ENCODE data around the gene GBA2. TPM values are rescaled to one million over a fixed set of nuclear protein-coding genes. Genes with fewer than 3 reads are reported as not detected.
A peak's percentile ranks its signal among the peaks of the same experiment; 100 is the strongest.

The GBA2 gene
- total RNA-seq, result 10 to 100 TPM; 33.7 to 94.7 (median 57.9) TPM

DNA sequence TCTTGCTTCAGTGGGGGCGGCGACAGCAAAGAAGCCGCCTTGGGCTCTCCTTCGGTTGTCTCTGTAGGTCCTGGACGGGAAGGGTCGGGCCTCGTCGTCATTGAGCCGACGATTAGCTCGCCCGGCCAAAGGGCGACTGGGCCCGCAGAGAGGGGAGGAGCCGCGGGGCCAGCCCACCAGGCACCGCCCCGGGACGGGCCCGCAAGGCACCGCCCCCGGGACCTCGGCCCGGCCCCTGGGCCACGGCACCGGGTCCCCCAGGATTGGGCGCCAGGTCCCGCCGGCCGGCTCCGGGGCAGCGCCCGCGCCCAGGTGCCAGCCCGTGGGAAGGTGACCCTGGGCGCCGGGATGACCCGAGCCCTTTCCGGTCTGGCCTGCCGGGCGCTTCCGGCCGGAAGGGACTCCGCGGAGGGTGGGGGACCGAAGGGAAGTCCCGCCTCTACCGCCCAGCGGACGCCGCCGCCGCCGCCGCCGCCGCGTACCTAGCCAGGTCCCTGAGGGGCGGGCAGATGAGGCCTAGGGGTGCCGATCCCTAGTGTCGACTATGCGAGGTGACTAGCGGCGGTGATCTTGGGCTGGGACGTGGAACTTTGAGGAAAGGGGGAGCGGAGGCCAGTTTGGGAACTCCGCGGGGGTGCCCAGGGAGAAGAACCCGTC is at the start of gene GBA2, which contains the start of gene RGP1:
Gene GBA2, minus strand, starts transcription at position 371 of the 657 bp plus-strand sequence. CDS start 524 bp downstream, outside the sequence.
Gene RGP1, plus strand, starts transcription at position 430 of the 657 bp plus-strand sequence. CDS start 469 bp downstream, outside the sequence.
- ATAC-seq (ENCODE audit: low FRiP score) (peak; percentile 93), DNase-seq (ENCODE audit: low spot score) (no peak)
- TF ChIP-seq, protein P1, sequence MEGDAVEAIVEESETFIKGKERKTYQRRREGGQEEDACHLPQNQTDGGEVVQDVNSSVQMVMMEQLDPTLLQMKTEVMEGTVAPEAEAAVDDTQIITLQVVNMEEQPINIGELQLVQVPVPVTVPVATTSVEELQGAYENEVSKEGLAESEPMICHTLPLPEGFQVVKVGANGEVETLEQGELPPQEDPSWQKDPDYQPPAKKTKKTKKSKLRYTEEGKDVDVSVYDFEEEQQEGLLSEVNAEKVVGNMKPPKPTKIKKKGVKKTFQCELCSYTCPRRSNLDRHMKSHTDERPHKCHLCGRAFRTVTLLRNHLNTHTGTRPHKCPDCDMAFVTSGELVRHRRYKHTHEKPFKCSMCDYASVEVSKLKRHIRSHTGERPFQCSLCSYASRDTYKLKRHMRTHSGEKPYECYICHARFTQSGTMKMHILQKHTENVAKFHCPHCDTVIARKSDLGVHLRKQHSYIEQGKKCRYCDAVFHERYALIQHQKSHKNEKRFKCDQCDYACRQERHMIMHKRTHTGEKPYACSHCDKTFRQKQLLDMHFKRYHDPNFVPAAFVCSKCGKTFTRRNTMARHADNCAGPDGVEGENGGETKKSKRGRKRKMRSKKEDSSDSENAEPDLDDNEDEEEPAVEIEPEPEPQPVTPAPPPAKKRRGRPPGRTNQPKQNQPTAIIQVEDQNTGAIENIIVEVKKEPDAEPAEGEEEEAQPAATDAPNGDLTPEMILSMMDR (IDR thresholded peaks at IDR 0.05), result no peak

DNA sequence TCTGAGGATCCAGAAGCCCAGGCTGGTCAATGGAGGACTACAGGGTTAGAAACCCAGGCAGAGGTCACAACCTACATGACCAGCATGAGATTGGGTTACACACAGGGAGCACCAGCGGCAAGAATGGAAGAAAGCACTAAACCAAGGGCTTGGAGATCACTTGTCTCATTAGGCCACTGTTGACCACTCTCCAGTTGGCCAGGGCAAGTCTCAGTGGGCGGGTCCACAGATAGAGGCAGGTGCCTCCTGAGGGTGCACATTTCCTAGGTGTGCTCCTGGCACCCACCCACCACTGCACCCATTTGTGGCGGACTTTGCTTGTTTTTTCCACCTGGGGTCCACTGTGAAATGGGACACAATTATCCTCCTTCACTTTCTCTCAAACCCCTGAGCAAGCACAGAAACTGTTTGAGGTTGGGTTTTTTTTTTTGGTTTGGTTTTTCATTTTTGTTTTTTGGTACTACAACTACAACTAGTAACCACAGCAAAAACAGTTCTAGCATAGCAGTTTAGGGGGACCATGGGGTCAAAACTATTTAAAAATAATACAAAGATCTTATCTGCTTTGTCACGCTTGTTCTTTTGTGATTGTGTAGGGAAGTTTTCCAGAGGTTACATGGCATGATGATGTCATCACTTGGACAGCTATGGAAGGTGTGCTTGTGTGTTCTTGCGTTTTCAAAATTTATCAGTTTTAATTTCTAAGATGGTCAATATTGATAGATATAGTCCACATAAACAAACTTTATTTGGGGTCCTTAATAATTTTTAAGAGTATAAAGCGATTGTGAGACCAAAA is 48.5 kb upstream of the GBA2 start:
- TF ChIP-seq, protein P1 (IDR thresholded peaks at IDR 0.05), result no peak
- no peak for DNase-seq (ENCODE audit: low spot score)
- no peak for ATAC-seq (ENCODE audit: low FRiP score)

DNA sequence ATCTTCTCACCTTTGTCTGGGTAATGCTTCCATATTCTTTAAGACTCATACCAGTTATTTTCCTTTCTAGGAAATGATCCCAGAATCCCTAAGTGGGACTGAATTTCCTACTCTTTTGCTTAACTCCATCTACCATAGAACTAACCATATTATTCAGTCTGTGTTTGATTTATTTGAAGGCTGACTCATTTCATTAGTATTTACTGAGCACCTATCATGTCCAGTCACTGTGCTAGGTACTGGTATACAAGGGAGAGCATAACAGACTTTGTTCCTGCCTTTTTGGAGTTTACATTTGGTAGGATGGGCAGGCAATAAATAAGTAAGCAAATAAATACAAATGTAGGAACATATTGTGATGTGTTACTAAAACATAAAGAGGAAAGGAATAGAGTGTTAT is 46.7 kb upstream of the GBA2 start:
- no peak for ATAC-seq (ENCODE audit: low FRiP score)
- DNase-seq (ENCODE audit: low spot score), result no peak
- TF ChIP-seq, protein P1 (IDR thresholded peaks at IDR 0.05), result no peak

DNA sequence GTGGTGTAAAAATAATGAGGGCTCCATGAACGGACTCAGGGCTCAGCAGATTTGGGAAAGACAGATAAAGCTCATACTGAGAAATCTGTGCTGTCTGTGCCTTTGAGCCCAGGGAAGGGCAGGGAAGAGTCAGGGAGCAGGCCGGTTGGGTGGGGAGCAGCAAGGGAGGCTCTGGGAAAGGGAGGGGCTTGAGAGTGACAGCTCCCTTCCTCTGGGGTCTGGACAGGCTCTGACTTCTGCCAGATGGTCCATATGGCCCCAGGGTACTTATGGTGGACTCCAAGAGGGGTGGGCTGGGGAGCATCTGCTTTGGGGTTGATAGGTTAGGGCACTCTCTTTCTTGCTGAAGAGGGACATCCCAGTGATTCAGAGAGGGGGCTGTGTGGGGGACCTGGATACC is 44.4 kb upstream of the GBA2 start:
- ATAC-seq (ENCODE audit: low FRiP score) (no peak), DNase-seq (ENCODE audit: low spot score) (no peak)
- TF ChIP-seq, protein P1 (IDR thresholded peaks at IDR 0.05), result no peak

DNA sequence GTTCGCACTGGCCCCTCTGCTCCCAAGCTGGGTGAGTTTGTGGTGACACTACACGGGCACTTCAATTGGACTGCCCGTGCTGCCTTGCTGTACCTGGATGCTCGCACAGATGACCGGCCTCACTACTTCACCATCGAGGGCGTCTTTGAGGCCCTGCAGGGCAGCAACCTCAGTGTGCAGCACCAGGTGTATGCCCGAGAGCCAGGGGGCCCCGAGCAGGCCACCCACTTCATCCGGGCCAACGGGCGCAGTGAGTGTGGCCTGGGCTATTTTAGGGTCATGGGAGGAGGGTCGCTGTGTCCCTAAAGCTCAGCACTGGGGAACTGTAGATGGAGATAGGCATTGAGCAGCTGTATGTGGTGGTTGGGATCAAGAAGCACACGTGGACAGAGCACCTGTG is 43.8 kb upstream of the GBA2 start:
- ATAC-seq (ENCODE audit: low FRiP score) (no peak), DNase-seq (ENCODE audit: low spot score) (no peak)
- TF ChIP-seq, protein P1 (IDR thresholded peaks at IDR 0.05), result no peak

DNA sequence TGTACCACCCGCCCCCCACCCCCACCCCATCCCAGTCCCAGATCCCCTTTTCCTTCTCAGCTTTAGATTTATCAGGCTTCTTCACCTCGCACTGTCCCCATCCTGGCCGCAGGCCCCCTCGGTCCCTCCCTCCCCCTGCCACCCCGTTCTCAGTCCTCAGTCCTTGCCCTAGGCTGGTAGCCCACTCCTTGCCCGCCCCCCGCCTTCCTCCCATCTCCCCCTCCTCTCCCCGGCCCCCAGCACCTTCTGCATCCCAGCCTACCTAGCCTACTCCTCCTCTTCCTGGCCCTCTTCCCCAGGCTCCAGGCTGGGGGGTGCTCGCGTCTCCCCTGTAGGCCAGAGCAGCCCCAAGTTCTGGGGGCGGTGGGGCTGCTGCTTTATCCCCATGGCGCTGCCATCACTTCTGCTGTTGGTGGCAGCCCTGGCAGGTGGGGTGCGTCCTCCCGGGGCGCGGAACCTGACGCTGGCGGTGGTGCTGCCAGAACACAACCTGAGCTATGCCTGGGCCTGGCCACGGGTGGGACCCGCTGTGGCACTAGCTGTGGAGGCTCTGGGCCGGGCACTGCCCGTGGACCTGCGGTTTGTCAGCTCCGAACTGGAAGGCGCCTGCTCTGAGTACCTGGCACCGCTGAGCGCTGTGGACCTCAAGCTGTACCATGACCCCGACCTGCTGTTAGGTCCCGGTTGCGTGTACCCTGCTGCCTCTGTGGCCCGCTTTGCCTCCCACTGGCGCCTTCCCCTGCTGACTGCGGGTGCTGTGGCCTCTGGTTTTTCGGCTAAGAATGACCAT is 43.2 kb upstream of the GBA2 start:
- ATAC-seq (ENCODE audit: low FRiP score) (no peak), DNase-seq (ENCODE audit: low spot score) (no peak)
- TF ChIP-seq, protein P1 (IDR thresholded peaks at IDR 0.05), result no peak
